ENCODE data around the gene CERS6.

DNA sequence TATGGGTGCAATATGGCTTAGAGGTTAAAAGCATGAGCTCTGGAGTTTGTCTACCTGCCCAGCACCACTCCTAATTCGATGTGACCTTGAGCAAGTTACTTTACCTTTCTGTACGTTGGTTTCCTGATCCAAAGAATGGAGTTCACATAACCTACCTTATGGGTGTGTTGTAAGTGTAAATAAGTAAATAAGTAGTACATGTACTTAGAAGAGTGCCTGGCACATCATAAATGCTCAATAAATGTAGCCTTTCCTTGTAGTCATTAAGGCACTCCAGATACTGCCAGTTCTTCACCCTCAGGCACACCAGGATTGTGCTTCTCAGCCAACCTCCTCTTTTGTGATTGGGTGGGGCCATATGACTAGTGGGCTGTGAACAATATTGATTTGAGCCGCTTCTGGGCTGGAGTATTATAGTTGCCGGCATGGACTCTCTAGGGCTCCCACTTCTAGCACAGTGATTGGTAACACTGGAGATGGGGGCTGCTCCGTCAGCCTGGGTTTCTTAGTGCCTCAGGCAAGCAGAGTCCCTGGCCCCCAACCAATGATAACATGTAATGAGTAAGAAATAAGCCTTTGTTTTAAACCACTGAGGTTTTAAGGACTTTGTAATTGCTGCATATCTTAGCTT is 244.7 kb downstream of the CERS6 start:
- TF ChIP-seq, protein P1, sequence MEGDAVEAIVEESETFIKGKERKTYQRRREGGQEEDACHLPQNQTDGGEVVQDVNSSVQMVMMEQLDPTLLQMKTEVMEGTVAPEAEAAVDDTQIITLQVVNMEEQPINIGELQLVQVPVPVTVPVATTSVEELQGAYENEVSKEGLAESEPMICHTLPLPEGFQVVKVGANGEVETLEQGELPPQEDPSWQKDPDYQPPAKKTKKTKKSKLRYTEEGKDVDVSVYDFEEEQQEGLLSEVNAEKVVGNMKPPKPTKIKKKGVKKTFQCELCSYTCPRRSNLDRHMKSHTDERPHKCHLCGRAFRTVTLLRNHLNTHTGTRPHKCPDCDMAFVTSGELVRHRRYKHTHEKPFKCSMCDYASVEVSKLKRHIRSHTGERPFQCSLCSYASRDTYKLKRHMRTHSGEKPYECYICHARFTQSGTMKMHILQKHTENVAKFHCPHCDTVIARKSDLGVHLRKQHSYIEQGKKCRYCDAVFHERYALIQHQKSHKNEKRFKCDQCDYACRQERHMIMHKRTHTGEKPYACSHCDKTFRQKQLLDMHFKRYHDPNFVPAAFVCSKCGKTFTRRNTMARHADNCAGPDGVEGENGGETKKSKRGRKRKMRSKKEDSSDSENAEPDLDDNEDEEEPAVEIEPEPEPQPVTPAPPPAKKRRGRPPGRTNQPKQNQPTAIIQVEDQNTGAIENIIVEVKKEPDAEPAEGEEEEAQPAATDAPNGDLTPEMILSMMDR (IDR thresholded peaks at IDR 0.05), result no peak
- TF ChIP-seq POLR2AphosphoS5 (IDR thresholded peaks at IDR 0.05) (no peak), POLR2A (IDR thresholded peaks at IDR 0.05) (no peak)

Measured in breast epithelium (tissue), 3 donors.